GM18519 (cell line): ENCODE data around the gene CYP2W1.

Experiments
- ATAC-seq: cut with Tn5 transposase; IDR thresholded peaks from one replicate; pipeline ENCODE4 v1.9.1; 2021; ENCODE audit warnings: mild to moderate bottlenecking, moderate library complexity; ENCODE audit not compliant: unreplicated experiment, low FRiP score

The CYP2W1 gene

DNA sequence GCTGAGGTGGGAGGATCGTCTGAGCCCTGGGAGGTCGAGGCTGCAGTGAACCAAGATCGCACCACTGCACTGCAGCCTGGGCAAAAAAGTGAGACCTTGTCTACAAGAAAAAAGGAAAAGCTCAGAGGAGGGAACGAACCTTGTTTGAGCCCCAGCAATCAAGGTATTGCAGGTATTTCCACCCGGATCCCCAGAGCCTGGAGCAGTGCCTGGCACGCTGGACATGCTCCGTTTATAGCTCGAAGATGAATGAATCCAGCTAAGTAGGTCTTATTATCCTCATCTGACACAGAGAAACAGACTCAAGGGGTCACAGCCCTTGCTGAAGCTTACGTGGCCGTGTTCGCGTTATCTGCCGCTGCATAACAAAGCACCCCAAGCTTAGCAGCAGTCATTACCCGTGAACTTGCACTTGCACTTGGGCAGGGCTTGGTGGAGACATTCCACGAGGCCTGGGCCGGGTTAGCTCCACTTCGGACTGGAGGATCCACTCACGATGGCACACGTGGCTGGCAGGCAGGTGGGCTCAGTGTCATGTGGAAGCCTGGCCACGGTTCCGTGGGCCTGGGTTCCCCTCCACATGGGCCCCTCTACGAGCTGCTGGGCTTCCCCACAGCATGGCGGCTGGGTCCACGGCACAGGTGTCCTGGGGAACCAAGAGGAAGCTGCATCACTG lies 4.4 kb upstream of the CYP2W1 start:
- no peak for ATAC-seq

DNA sequence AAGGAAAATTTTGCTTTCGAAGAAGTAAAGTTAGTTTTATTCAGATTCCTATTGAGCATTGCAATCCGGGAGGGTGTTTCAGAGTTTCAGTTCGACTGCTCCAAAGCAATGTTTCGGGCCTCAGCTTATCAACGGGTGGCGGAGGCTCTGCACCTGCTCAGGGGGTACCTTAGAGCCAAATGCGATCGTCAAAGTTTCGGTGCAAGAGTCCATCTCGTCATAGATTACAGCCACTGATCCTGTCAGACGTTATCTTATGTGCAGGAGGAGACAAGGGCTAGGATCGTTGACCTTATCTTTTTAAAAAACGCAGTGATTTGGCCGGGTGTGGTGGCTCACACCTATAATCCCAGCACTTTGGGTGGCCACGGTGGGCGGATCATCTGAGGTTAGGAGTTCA lies 3.8 kb upstream of the CYP2W1 start:
- no peak for ATAC-seq

DNA sequence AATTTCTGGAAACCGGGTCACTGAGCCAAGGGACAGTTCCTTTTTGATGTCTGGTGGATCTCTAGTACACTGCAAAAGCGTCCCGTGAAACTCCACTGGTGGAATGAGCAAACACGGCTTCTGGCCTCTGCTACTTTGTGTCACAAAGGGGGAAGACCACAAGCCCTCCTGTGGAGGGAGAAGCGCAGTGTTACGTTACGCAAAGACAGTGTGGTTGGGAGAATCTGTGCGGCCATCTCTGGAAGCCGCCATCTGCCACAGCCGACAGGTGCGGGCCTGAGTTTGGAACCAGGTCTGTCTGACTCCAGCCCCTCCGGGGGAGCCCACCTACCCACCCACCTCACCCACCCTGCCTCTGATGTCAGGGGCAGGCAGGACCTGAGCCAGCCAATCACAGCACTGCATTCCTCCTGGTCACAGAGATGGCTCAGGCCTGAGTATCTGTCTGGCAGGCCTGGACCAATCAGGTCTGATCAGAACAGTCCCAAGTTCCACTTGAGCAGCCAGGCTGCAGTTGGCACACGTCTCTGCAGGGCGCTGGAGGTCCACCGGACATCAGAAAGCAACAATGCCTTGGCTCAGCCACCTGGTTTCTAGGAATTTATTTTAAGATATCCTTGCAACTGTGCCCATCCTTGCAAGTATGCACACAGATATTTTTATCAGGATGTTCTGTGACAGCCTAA lies 3.0 kb upstream of the CYP2W1 start:
- no peak for ATAC-seq

DNA sequence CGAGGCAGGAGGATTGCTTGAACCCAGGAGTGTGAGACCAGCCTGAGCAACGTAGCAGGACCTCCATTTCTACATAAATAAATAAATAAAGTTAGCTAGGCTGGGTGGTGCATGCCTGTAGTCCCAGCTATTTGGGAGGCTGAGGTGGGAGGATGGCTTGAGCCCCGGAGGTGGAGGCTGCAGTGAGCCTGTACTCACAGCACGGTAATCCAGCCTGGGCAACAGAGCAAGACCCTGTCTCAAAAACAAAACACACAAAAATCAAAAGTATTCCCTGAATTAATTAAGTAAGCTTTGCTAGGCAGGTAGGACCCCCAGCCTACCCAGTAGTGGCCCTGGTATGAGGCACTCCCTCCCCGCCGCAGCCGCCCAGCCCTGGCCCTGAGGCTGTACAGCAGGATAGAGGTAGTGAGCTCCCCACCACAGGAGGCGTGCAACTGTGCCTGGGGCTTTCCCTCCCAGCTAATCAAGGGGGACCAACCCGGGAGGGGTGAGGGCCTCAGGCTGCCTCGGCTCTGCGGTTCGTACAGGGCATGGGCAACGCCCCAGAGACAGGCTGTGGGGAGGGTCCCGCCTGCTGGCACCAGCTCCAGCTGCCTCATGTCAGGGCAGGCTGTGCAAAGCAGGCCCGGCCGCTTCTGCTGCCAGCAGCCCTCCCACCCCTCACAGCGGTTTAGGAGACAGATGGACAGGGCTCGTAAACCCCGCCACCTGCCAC lies 1.0 kb upstream of the CYP2W1 start:
- ATAC-seq = no peak

DNA sequence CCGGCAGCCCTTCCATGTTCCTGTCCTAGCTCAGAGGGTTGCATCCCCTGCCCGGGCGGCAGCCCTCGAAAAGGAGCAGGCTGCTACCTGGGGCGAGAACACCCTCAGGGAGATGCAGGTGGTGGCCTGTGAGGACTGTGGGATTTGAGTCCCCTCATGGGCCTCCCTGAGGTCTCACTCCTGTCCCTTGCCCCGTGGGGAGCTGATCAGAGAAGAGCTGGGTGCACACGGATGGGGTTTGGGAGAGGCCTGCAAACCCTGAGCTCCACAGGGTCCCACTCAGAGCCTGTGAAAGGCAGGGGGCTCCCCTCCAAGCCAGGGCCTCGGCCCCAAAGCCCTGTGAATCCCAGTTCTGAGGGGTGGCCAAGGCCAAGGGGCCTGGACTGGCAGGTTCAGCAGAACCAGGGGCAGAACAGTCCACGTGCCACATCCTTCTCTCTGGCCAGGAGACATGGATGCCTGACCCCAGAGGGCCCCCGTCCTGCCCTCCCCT lies 424 bp upstream of the CYP2W1 start:
- ATAC-seq = no peak

DNA sequence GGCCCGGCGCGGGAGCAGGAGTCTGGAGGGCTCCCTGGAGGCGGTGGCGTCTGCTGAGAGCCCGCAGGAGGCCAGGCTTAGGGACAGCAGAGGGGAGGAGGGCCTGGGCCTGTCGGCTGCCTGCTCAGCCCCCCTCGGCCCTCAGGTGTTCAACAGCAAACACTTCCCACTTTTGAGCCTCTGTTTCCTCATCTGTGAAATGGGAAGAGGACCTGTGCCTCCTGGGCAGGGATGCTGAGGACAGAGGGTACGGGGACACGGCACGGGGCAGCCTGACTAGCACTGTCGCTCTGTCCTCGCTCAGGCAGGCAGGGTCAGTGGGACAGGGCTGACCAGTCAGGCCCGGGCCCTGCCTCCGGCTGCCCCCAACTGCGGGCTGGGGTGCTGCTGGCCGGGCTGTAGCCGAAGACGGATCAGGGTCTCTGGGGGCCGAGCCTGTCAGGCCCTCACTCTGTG lies 663 bp downstream of the CYP2W1 start:
- no peak for ATAC-seq

DNA sequence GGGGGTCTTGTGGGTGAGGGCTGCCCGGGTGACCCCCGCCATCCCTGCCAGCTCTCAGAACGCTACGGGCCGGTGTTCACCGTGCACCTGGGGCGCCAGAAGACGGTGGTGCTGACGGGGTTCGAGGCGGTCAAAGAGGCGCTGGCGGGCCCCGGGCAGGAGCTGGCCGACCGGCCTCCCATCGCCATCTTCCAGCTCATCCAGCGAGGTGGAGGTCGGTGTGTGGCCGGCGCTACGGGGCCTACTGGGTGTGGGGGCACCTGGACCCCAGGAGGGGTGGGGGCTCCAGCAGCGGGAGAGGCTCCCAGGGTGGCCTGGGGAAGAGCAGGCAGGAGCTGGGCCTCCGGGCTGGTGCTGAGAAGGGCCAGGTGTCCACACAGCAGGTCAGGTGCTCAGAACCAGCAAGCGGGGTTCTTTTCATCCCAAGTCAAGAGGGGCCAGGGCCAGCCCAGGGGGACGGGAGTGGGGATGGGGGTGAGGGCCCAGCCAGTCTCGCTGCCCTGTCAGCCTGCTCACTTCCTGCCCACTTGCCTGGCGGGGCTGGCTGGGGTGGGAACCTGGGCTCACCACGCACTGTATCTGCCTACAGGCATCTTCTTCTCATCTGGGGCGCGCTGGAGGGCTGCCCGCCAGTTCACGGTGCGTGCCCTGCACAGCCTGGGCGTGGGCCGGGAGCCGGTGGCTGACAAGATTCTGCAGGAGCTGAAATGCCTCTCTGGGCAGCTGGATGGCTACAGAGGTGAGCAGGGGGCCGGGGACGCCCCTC lies 1.6 kb downstream of the CYP2W1 start:
- ATAC-seq = no peak

DNA sequence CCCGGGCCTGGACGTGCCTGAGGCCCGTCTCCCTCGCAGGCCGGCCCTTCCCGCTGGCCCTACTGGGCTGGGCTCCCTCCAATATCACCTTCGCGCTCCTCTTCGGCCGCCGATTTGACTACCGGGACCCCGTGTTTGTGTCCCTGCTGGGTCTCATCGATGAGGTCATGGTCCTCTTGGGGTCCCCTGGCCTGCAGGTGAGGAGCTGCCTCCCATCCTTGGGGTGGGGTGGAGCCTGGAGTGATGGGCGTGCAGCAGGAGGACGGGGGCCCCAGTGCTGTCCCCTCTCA lies 2.1 kb downstream of the CYP2W1 start:
- no peak for ATAC-seq

DNA sequence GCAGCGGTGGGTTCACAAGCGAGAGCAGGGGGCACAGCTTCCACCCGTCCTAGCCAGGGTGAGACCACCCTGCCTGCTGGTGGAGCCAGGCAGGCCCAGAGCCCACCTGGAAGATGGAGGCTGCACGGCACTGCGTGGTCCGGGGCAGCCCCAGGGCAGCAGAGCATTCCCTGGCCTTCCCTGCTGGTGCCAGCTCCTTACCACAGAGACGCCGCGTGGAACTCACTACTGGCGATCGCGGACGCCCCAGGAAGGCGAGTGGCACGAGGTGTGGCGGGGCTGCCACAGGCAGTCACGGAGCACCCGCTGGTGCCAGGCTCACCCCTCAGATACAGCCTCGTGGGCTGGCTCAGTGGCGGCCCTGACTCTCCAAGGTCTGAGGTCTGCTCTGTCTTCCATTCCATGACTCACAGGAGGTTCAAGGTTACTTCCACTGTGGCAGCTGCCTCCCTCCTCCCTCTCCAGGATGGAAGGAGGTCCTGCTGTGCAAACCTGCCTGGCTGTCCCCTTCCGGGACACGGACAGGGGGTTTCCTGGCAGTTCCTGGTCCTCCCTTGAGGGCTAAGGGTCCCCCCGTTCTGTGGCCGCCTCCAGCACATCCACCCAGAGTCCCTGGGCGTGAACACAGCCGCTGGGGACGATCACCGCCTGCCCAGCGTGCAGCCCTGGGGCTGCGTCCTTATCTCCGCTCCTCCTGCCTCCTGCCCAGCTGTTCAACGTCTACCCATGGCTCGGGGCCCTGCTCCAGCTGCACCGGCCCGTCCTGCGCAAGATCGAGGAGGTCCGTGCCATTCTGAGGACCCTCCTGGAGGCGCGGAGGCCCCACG lies 3.1 kb downstream of the CYP2W1 start:
- no peak for ATAC-seq

DNA sequence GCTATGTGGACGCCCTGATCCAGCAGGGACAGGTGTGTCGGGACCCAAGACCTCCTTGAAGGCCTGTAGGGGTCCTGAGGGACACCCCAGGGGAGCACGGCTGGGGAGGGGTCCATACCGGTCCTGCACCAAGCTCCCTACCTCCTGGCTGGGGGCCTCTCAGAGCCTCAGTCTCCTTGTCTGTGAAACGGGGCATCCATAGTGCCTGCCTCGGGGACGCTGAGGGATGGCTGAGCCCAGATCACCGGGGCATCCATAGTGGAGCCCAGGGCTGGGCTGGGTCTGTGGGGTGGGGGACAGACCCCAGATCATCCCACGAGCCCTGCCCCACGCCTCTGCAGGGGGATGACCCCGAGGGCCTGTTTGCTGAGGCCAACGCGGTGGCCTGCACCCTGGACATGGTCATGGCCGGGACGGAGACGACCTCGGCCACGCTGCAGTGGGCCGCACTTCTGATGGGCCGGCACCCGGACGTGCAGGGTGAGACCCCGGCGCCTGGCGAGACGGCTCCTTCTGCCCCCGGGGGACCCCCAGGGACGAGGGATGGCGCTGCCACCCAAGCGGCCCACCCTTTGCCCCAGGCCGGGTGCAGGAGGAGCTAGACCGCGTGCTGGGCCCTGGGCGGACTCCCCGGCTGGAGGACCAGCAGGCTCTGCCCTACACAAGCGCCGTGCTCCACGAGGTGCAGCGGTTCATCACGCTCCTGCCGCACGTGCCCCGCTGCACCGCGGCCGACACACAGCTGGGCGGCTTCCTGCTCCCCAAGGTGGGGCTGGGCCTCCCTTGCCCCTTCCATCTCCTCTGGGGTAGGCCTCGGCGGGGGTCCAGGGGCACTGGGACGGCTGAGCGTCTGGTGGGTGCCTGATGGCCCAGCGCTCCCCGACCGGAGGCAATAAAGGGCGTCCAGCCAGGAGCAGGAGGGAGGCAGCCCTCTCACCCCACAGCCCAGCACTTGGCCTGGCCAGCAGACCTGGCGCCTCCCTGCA lies 4.1 kb downstream of the CYP2W1 start:
- no peak for ATAC-seq

DNA sequence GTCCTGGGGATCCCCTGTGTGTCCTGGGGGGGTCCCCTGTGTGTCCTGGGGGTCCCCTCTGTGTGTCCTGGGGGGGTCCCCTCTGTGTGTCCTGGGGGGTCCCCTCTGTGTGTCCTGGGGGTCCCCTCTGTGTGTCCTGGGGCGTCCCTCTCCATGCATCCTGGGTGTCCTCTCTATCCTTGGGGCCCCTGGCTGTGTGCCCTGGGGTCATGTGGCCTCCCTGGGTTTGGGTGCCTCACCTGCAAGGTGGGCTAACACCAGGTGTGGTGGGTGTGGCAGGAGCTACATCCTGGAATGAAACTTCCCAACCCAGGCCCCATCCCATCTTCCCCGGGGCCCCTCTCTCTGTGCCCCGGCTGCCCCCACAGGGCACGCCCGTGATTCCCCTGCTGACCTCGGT lies 4.9 kb downstream of the CYP2W1 start:
- ATAC-seq = no peak

DNA sequence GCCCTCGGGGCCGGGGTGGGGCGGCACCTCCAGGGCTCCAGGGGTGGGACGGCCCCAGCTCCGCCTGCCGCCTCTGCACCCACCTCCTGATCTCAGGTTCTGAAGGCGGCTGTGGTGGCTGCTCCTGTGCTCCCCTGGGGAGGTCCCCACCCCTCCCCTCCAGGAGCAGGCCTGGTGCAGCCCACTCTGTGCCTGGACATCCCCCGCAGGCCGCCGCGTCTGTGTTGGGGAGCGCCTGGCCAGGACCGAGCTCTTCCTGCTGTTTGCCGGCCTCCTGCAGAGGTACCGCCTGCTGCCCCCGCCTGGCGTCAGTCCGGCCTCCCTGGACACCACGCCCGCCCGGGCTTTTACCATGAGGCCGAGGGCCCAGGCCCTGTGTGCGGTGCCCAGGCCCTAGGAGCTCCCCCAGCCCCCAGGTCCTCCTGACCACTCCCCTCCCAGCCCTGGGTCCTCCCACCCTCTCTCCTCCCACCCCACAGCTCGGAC lies 5.5 kb downstream of the CYP2W1 start:
- ATAC-seq = no peak

DNA sequence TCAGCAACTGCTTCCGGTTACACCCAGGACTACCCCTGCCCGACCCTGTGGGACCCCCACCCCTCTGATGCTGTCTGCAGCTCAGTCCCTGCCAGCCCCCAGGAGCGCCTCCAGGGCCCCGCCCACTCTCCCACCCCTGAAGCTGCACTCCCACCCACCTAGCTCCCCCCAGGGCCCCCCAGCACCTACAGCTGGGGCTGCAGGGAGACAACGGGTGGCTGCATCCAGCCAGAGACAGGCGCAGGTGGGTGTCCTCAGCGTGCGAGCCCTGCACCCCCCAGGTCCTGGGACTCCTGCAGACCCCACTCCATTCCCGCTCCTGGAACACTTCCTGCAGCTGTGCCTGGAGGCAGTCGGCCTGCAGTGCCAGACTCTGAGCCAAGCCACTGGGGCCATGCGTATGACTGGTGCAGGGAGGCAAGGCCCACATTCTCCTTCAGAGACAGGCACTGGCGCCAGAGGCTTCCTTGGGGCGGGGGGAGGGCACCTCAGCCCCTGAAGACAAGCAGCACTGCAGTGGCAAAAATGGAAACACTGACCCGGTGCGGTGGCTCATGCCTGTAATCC lies 6.1 kb downstream of the CYP2W1 start:
- no peak for ATAC-seq

DNA sequence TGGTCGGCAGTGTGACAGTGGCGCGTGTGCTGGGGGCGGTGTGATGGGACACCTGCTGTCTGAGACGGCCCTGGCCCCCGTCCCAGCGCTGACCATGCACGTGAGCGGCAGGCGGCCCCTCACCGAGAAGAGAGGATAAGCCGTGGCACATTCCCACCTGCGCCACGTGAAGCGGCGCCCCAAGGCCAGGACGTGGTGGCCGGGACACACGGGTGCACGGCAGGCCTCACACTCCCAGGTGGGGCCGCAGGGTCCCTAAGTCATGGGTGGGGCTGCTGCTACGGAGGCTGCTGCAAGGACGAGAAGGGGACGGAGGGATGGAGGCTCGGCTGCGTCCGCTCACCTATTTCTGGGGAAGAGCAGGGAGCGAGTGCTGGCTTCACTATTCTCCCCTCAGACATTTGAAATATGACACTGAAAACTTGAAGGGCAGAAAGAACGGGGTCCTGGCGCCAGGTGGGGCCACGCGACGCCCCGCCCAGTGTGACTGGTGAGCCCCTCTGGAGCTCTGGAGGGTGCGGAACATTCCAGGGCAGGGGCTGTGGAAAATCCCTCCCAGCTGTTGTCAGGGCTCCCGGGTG lies 7.5 kb downstream of the CYP2W1 start:
- ATAC-seq = no peak

DNA sequence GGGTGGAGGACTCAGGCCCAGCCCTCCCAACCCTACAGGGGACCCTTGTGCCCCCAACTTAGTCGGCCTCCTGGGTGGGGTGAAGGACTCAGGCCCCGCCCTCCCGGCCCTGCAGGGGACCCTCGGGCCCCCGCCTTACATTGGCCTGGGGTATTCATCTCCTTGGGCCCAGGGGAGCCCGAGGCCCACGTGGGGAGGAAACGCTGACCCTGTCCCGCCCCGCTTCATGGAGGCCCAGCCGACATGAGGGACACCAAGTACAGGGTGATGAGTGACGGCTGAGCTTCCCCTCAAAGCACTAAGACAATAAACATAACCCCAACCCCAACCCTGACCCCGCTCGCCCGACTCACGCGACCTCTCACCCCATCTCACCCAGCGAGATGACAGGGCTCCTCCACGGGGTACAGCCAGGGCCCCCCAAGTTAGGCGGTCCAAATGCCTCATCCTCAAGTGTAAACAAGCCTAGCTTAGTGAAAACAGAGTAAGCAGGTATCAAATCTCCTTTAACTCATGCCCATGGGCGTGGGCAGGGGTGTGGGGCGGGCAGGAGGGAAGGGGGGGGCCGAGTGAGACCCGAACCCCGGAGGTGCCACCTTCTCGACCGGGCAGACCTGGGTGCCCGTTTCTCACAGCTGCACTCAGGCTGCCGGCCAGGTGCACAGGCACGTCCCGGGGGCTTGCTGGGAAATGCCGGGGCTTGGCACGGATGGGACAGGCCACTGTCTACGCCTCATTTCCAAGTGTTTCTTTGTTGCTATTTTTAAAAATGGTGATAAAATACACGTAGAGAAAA lies 8.2 kb downstream of the CYP2W1 start:
- no peak for ATAC-seq

DNA sequence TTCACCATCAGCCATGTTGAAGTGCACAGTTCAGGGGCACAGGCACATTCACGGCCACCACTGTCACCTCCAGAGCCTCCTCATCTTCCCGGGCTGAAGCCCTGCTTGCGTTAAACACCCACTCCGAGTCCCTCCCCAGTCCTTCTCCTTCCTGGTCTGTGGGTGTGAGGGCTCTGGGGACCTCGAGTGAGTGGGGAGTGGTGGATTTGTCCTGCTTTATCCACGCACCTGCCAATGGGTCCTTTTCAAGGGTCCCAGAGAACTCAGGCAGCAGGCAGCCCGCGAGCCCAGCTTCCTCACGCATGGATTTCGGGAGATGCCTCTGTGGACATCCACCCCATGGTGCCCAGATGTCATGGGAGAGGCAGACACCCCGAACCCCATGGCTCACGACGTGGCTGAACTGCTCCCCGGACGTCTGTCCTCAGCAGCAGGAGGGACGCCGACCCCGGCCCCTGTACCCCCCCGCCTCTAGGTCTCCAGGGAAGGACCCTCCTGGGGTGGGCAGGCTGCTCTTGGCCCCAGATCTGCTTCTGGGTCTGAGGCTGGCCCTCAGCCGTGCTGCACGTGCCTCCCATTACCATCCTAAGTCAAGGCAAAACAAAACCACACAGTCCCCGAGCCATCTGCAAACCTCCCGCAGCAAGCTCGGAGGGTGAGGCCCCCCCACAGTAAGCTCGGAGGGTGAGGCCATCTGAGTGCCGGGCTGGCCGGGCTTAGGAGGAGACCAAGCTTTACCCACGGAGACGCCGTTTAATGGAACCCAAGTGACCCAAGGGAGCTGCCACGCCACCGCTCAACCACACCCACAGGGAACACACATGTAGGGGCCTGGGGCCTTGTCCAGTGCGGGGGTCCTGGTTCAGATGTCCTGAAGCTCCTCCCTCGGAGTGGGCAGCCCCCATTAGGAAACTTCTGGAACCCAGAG lies 9.0 kb downstream of the CYP2W1 start:
- ATAC-seq = no peak
